C4-2B (cell line): ENCODE data around the gene ADRA1B.
A peak's percentile ranks its signal among the peaks of the same experiment; 100 is the strongest.

Source experiments
- H3K27ac ChIP-seq: fragments of 450-650 bp; 2 replicates; pipeline ENCODE4 v1.5.1; 2017
- CTCF ChIP-seq: fragments of 450-650 bp; conservative IDR thresholded peaks from 2 replicates; pipeline ENCODE4 v1.5.1; 2017; ENCODE audit warnings: mild to moderate bottlenecking
- ZFX ChIP-seq: fragments of 450-650 bp; IDR thresholded peaks from 2 replicates; pipeline ENCODE4 v1.6.1; 2017

The ADRA1B gene

GRCh38 chr5:159907689-159908590, 8.3 kb upstream of the ADRA1B start:
- no peak for TF ChIP-seq CTCF
- no peak for TF ChIP-seq ZFX
- peak overlapping the region; percentile 20; the same call in 1 of the 2 replicates for H3K27ac ChIP-seq

- peak overlapping the region; percentile 20; the same call in 1 of the 2 replicates for H3K27ac ChIP-seq
- no peak for TF ChIP-seq ZFX
- TF ChIP-seq CTCF: no peak
Observed at GRCh38 chr5:159908591-159908940, 7.7 kb upstream of the ADRA1B start.

GRCh38 chr5:159909126-159909525, 7.2 kb upstream of the ADRA1B start:
- no peak overlapping the region for H3K27ac ChIP-seq
- TF ChIP-seq ZFX (no peak), CTCF (no peak)

- TF ChIP-seq ZFX: no peak
- no peak overlapping the region for H3K27ac ChIP-seq
Observed at GRCh38 chr5:159910207-159910842, 6.0 kb upstream of the ADRA1B start.

- TF ChIP-seq CTCF (no peak), ZFX (no peak)
- no peak overlapping the region for H3K27ac ChIP-seq
Observed at GRCh38 chr5:159910843-159911229, 5.4 kb upstream of the ADRA1B start.

GRCh38 chr5:159911349-159911748, 4.9 kb upstream of the ADRA1B start:
- TF ChIP-seq CTCF (no peak), ZFX (no peak)
- no peak overlapping the region for H3K27ac ChIP-seq

- H3K27ac ChIP-seq: no peak overlapping the region
- TF ChIP-seq CTCF (no peak), ZFX (no peak)
Observed at GRCh38 chr5:159912033-159912800, 4.1 kb upstream of the ADRA1B start.
